ENCODE measurements around the gene ATXN10.

DNA sequence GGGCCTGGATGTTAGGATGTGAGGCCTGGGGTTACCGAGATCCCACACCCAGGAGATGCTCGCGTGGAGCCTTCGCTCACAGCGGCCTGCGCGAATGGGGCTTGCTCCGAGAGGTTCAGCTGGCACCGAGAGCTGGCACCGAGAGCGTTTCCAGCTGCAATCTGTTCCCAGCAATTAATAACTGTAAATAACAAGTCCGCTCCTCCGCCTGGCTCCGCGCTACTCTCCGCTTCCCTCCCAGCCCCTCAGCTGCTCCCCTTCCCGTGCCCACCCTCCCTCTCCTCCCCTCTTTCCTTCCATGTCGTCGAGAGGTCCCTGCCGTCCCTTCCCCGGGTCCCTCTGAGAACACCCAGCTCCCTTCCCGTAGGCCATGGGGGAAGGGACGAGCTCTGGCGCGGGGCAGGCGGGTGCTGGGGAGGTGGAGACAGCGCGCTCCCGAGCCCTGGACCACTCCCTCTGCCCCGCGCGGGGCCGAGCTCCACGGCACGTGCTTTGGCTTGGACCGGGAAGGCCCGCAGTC is 194.6 kb downstream of the ATXN10 start:
- TF ChIP-seq CTCF (IDR thresholded peaks at IDR 0.05 in 2 of 3, conservative IDR thresholded peaks at IDR 0.05 in 1 of 3; ENCODE audit: borderline replicate concordance in 1 of 3, insufficient read depth in 1 of 3, low read depth in 2 of 3, low read length in 2 of 3) = no peak
- no peak for TF ChIP-seq POLR2A (IDR thresholded peaks at IDR 0.05; ENCODE audit: borderline replicate concordance, extremely low read depth, insufficient read depth, insufficient read length)
